Heart right ventricle (tissue), 16 donors: Measurements from ENCODE around the gene ROPN1. TPM values are rescaled to one million over a fixed set of nuclear protein-coding genes. Genes with fewer than 3 reads are reported as not detected.

ENCODE experiments used
- ATAC-seq, 8 donors: fragments of 200-7000 bp; cut with Tn5 transposase; one replicate each; pipeline ENCODE4 v1.9.1; 2020; ENCODE audit warnings: mild to moderate bottlenecking in 8 of 8, moderate library complexity in 8 of 8, moderate number of reproducible peaks in 1 of 8
- DNase-seq, 2 donors: peaks; one replicate each; pipeline ENCODE4 v3.0.0-alpha.2; 2020
- H3K27ac ChIP-seq, 10 donors: fragments of 200-600 bp; sonication (generic) in 2 of 10; one replicate each; pipeline versions ENCODE4 v1.5.0 to v1.8.0; 2020 to 2022; ENCODE audit warnings: mild to moderate bottlenecking in 3 of 10
- H3K27me3 ChIP-seq, 7 donors: fragments of 200-600 bp; one replicate each; pipeline ENCODE4 v1.8.0; 2021 to 2022; ENCODE audit warnings: mild to moderate bottlenecking in 2 of 7
- H3K36me3 ChIP-seq, 9 donors: fragments of 200-600 bp; sonication (generic) in 1 of 9; one replicate each; pipeline versions ENCODE4 v1.5.0 to v1.8.0; 2020 to 2022; ENCODE audit warnings: mild to moderate bottlenecking in 2 of 9
- H3K4me1 ChIP-seq, 9 donors: fragments of 200-600 bp; sonication (generic) in 1 of 9; one replicate each; pipeline versions ENCODE4 v1.5.0 to v1.8.0; 2020 to 2022; ENCODE audit warnings: mild to moderate bottlenecking in 4 of 9
- H3K4me3 ChIP-seq, 10 donors: fragments of 200-600 bp; sonication (generic) in 2 of 10; one replicate each; pipeline versions ENCODE4 v1.5.0 to v1.8.0; 2020 to 2022; ENCODE audit warnings: mild to moderate bottlenecking in 7 of 10, moderate library complexity in 2 of 10
- H3K9me3 ChIP-seq, 11 donors: fragments of 200-600 bp in 10 of 11; sonication (generic) in 2 of 11; one replicate each; pipeline versions ENCODE4 v1.5.0 to v1.8.0; 2013 to 2022; ENCODE audit warnings: mild to moderate bottlenecking in 2 of 11, control low read depth in 1 of 11, moderate library complexity in 1 of 11
- WGBS, 2 donors: extraction: QIAGEN DNeasy Blood & Tissue Kit; methylation state at CpG; one replicate each; pipeline ENCODE4 v1.1.7; 2013; ENCODE audit warnings: inconsistent platforms in 1 of 2; 5-methylcytosine and 5-hydroxymethylcytosine counted together
- intact Hi-C, 10 donors: fragments of 100-400 bp; cut with DNase I; formaldehyde crosslinking; loops; one replicate each; pipeline versions ENCODE4 v1.11.1 to v1.14.2; 2022
- polyA plus RNA-seq, 2 donors: library from polyadenylated mRNA; stranded (reverse); fragments of 200-250 nt; gene quantifications; one replicate each; pipeline ENCODE4 v1.2.3, GENCODE V29; 2013
- total RNA-seq, 10 donors: library from RNA; stranded (reverse); fragmentation: NEBNext Ultra II Directional in 3 of 10; extraction: Animal tissue kit (Norgen Biotek cat#: 25700) in 3 of 10; gene quantifications; one replicate each; pipeline versions ENCODE4 v1.2.1 to v1.2.4, GENCODE V29; 2021 to 2023
- TF ChIP-seq, protein P1 (sequence below), 9 donors: fragments of 200-600 bp; sonication (generic) in 2 of 9; IDR thresholded peaks; one replicate each; pipeline versions ENCODE4 v1.5.0 to v1.8.0; 2021 to 2022; ENCODE audit warnings: antibody characterized with exemption in 9 of 9, mild to moderate bottlenecking in 5 of 9, moderate library complexity in 1 of 9
- donor health status: Arrhythmogenic right ventricular cardiomyopathy.
- donor health status: ischemic (EF 13 %, LVEDD 7.1; RV severe dilation, severe dysfunction).
- donor health status: healthy with polysubstance abuse.
- donor health status: DM: no; HTN: yes; CAD: no.
- donor health status: DM: no; HTN: no; CAD: no.
- donor health status: ischemic (EF 25% LVEDD 6.9; RV normal size, moderate dysfunction).
- donor health status: ischemic (EF 25% LVEDD 5.7; RV mildly dilated, moderate dysfunction).
- donor health status: healthy.
- donor health status: DM: yes; HTN: yes; CAD: no.
- donor health status: Ischemic cardiomyopathy.
- donor health status: ischemic (EF 35%, LVEDD 5.7; RV mildly dilated, moderate dysfunction).
- donor health status: nonischemic (EF 11% LVEDD 7.7; RV severe dilation, severe dysfunction).
- donor health status: DM: yes; HTN: yes; CAD: no.
- donor health status: PGD.
- donor health status: ischemic (EF 29% LVEDD 5.4; RV normal size, mild dysfunction).
- donor health status: nonischemic (EF 23%, LVEDD 6.1; RV moderate dilation, normal function).

The ROPN1 gene
- total and polyA plus RNA-seq, 12 donors = 0.28 to 2.0 (median 0.42) TPM; not detected in 5

DNA sequence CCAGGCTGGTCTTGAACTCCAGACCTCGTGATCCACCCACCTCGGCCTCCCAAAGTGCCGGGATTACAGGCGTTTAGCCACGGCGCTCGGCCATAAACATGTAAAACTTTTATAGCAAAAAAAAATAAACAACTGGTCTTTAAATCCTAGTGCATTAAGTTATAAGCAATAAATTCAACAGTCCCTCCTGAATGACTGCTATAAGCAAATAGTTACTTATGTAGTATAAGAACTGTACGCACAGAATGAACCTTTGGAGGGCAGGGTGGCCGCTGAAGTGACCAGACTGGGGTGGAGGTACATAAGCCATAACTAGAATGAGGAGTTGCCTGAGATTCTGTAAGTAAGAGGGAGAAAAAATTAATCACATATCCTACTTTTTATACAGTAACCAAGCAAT is 43.5 kb downstream of the ROPN1 start:
- H3K4me1 ChIP-seq = no peaks in the 10 kb centered on the region
- WGBS, 2 donors = 98 to 99% methylated on average over 9 of the region's 9 CpGs
- H3K9me3 ChIP-seq = no peaks in the 10 kb centered on the region
- no peak for ATAC-seq
- H3K27me3 ChIP-seq = no peaks in the 10 kb centered on the region
- TF ChIP-seq, protein P1, sequence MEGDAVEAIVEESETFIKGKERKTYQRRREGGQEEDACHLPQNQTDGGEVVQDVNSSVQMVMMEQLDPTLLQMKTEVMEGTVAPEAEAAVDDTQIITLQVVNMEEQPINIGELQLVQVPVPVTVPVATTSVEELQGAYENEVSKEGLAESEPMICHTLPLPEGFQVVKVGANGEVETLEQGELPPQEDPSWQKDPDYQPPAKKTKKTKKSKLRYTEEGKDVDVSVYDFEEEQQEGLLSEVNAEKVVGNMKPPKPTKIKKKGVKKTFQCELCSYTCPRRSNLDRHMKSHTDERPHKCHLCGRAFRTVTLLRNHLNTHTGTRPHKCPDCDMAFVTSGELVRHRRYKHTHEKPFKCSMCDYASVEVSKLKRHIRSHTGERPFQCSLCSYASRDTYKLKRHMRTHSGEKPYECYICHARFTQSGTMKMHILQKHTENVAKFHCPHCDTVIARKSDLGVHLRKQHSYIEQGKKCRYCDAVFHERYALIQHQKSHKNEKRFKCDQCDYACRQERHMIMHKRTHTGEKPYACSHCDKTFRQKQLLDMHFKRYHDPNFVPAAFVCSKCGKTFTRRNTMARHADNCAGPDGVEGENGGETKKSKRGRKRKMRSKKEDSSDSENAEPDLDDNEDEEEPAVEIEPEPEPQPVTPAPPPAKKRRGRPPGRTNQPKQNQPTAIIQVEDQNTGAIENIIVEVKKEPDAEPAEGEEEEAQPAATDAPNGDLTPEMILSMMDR (IDR thresholded peaks at IDR 0.05) = no peak
- H3K27ac ChIP-seq = no peak overlapping the region
- no peak overlapping the region for H3K4me3 ChIP-seq
- intact Hi-C loops = no loop called here
- H3K36me3 ChIP-seq = peaks cover 0 to 92% (median 22%) of the 10 kb centered on the region in 9 donors
- no peak for DNase-seq

DNA sequence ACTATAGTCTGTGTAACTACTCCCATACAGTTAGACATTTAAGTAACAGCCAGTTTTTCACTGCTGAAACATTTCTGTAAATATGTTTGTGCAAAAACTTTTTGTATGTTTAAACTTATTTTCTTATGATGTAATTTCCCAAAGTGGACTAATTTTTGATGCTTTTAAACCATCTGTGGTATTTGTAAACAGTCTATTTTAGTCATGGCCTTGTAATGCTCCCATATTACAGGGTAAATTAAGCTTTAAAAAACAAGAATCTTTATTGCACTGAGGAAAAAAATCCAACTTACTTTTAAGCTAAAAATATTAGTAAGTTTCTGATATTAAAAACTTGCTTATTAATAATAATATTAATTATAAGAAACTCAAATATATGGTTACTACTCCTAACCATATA is 44.4 kb downstream of the ROPN1 start:
- H3K36me3 ChIP-seq = peaks cover 0 to 92% (median 22%) of the 10 kb centered on the region in 9 donors
- intact Hi-C loops = no loop called here
- ATAC-seq (no peak), DNase-seq (no peak)
- no peaks in the 10 kb centered on the region for H3K4me1 ChIP-seq
- no peak overlapping the region for H3K4me3 ChIP-seq
- no peak overlapping the region for H3K27ac ChIP-seq
- TF ChIP-seq, protein P1 (IDR thresholded peaks at IDR 0.05) = no peak
- H3K9me3 ChIP-seq = no peaks in the 10 kb centered on the region
- no peaks in the 10 kb centered on the region for H3K27me3 ChIP-seq

GRCh38 chr3:123941542-123941941 is 50.4 kb downstream of the ROPN1 start:
- intact Hi-C loops = no loop called here
- 90 to 97% methylated on average over 1 of the region's 1 CpG for WGBS, 2 donors
- TF ChIP-seq, protein P1 (IDR thresholded peaks at IDR 0.05) = no peak
- ATAC-seq (no peak), DNase-seq (no peak)
- no peak overlapping the region for H3K27ac ChIP-seq
- peaks cover 0 to 84% (median 4%) of the 10 kb centered on the region in 9 donors for H3K36me3 ChIP-seq
- no peak overlapping the region for H3K4me3 ChIP-seq
- H3K4me1 ChIP-seq = no peaks in the 10 kb centered on the region
- H3K9me3 ChIP-seq = no peaks in the 10 kb centered on the region
- H3K27me3 ChIP-seq = no peaks in the 10 kb centered on the region

DNA sequence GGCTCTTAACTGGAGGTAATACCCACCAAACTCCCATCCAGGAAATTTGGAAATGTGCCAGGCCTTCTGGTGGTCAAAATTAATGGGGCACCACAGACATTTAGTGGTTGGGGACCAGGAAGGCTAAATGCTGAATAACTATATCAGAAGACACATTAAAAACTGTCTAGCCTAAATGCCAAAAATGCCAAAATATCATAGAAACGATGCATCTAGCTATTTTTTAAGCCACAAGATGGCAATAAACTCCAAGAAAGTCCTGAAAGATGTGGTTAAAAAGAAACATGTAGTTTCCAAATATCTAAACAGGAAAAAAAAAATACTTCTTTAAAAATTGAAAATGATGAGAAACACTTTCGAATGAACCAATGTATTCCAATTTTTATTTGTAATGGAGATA is 50.8 kb downstream of the ROPN1 start:
- ATAC-seq (no peak), DNase-seq (no peak)
- 66 to 78% methylated on average over 2 of the region's 2 CpGs for WGBS, 2 donors
- Histone ChIP-seq H3K4me3 (no peak overlapping the region), H3K4me1 (no peaks in the 10 kb centered on the region), H3K36me3 (peaks cover 0 to 83% (median 4%) of the 10 kb centered on the region in 9 donors), H3K9me3 (no peaks in the 10 kb centered on the region), H3K27me3 (no peaks in the 10 kb centered on the region), H3K27ac (no peak overlapping the region)
- TF ChIP-seq, protein P1 (IDR thresholded peaks at IDR 0.05) = peak in 3 of 9 donors; percentile 19 to 37 (median 33)
- intact Hi-C loops = no loop called here
